ENCODE data around the gene FOLR3.
A peak's percentile ranks its signal among the peaks of the same experiment; 100 is the strongest.
"Not testable (repeated sequence)": the region's sequence is repeated elsewhere in the genome, so short reads cannot be mapped to it uniquely, and the experiment has no call there.

The FOLR3 gene

GRCh38 chr11:72135473-72135872 lies at the start of gene FOLR3:
Gene FOLR3, plus strand, starts transcription at chr11:72135725. Its CDS starts 228 bp downstream, at chr11:72135953.
- not testable (repeated sequence) for DNase-seq

DNA sequence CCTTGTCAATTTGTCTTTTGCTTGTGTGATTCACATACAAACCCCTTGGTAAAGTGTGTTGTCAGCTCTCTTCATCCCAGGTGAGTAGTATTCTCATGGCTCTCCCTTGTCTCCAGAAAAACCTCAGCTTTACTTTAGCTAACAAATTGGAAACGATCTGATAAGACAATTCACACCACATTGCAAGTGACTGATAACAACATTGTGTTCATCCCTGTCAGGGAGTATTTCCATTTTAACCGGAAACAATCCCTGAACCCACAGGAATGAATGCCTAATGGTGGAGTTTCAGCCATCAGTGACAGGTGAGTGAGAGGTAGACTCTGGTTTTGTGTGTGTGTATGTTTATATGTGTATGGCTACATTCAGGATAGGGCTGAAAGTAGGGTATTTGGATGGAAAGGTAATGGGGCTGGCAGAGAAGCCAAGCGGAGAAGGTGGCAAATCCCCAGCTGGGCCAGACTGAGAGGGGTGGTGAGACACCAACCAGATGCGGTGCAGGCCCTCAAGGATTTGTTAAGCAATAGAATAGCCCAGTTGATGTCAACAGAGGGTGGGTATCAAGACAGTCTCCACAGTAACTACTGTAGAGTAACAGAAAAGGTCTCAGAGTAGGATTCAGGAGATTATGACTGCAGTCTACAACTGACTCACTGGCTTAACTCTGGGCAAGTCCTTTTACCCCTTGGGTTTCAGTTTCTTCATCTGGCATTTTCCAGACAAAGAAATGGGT lies 47.3 kb upstream of the FOLR3 start:
- DNase-seq = no peak

GRCh38 chr11:72091292-72091691 lies 44.2 kb upstream of the FOLR3 start:
- peak; percentile 61 for DNase-seq

GRCh38 chr11:72098741-72099140 lies 36.8 kb upstream of the FOLR3 start:
- no peak for DNase-seq

GRCh38 chr11:72100009-72100408 lies 35.5 kb upstream of the FOLR3 start:
- DNase-seq = no peak

DNA sequence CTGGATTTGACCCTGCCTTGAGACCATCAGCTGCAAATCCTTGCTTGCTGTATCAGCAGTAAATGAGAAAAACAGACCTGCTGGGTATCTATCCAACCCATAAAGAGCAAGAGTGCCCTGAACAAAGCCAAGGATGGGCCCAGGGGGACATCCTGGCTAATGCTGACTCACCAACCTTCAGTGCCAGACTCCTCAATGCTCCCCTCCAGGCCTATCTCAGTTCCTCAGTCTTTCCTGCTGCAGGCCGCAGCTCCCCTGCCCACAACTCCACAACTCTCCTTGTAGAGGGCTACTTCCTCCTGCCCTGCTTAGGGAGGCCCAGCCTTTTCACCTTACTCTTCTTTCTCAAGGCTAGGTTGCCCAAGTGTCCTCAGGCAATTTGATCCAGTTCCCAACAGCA lies 35.1 kb upstream of the FOLR3 start:
- no peak for DNase-seq

DNA sequence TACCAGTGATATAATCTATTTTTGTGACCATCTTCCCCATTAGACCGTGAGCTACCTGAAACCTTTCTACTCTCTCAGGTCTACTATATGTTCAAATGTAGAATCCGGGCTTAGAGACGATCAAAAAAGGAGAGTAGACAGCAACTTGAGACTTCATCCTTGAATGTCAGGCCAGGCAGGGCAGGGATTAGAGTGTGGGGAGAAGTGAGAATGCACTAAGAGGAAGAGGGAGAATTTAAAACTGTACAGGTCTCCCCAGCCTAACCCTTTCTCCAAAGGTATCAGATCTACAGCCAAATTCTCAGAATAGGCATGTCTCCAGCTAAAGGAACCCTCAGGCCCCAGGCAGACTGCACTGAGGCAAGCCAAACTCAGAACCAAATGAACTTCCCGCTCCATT lies 33.4 kb upstream of the FOLR3 start:
- no peak for DNase-seq

DNA sequence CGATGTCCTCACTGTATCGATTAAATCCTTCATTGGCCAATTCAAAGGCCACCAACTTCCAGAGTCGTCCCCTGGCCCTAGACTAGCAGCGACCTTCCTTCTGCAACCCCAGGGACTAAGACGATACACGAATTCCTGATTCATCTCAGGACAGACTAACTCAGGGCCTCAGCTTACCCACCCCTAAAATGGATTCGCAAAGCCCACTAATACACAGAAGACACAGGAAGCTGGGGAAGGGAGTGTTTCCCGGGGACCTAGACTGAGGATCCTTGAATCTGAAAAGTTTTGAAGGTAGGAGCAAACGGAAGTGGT lies 32.9 kb upstream of the FOLR3 start:
- DNase-seq = no peak

DNA sequence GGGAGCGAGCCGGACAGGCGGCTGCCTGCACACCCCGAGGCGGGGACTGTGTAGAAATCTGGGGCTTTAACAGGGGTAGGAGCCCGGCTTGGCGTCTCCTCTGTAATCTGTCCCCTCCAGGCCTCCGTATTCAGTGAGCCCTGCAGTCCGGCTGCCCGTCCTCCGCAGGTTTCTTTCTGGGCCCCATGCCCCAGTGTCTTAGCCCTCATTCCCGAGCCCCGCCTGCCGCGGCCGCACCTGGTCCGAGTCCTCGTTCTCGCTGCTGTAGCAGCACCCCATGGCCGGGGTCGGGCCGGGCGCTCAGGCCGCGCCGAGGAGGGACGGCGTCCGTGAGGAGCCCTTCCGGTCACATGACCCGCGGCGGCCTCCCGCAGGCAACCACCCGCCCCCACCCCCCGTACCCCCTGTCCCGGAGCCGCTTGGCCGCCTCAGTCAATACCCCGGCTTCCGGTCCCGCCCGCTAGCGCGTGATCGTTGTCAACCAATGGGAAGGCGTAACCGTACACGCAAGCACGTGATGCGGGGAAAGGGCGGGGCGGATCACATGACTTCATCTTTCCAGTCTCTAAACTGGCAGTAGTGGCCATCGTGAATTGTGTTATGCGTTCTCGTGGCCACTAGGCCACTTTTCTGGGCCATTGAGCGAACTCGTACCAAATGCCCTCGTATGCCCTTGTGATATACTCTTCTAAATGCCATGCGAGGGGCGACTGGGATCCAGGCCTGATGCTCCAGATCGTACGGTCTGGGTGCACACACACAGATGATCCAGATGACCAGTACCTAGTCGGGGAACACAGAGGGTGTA lies 32.4 kb upstream of the FOLR3 start, which contains the start of gene LAMTOR1:
LAMTOR1 (minus strand) TSS at position 352 of the 808 bp plus-strand sequence; CDS start at position 279, 73 bp downstream.
- peak; percentile 99 for DNase-seq

GRCh38 chr11:72103754-72104167 lies 31.8 kb upstream of the FOLR3 start:
- DNase-seq = no peak

DNA sequence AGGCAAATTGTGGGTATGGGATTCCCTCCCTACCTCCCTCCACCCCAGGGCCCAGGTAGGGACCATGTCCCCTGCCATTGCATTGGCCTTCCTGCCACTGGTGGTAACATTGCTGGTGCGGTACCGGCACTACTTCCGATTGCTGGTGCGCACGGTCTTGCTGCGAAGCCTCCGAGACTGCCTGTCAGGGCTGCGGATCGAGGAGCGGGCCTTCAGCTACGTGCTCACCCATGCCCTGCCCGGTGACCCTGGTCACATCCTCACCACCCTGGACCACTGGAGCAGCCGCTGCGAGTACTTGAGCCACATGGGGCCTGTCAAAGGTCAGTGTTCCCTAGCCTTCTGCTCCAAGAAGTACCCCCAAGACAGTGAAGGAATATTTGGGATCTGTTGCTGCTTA lies 29.6 kb upstream of the FOLR3 start, which contains the start of gene TOMT:
TOMT (plus strand) TSS at position 37 of the 400 bp plus-strand sequence; CDS start at position 65, 28 bp downstream.
- no peak for DNase-seq

- DNase-seq = no peak
Observed at GRCh38 chr11:72111300-72112142, 24.0 kb upstream of the FOLR3 start.

DNA sequence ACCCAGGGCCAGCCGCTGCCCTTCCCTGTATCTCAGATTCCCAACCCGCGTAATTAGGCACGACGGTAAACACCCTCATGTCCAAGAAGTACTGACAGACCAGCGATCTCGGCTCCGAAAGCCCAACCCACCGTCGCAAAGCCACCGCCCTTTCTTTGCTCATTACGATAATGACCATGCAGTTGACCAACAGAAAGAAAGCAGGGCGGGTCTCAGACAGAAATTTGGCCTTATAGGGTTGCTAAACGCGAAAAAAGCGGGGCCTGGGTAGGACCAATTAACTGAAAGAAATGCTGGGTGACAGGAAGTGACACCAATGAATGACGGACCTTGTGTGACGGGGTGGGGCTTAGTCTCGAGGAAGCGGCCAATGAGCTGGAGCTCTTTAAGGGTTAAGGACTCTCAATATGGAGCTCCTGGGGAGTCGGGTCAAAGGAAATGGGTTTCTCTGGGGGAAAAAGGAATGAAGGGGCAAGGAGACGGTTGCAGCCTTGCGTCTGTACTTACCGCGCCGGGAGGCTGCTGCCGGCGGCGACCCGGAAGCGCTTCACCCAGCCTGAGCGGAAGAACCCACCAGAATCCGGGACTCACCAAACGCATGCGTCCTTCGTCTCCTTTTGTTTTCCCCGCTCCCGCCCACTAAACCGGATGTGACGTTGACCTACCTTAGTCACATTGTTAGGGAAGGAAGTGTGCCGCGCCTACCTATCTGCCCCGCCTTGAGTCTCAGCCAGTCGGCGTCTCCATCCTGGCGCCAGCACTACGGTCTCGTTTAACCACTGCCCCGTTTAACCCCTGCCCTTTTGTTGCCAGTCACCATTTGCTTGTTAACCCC lies 23.2 kb upstream of the FOLR3 start, which contains the start of gene ANAPC15:
ANAPC15 (minus strand) TSS at position 553 of the 835 bp plus-strand sequence. CDS start 1,419 bp downstream, outside the sequence.
- DNase-seq = peak; percentile 100

DNA sequence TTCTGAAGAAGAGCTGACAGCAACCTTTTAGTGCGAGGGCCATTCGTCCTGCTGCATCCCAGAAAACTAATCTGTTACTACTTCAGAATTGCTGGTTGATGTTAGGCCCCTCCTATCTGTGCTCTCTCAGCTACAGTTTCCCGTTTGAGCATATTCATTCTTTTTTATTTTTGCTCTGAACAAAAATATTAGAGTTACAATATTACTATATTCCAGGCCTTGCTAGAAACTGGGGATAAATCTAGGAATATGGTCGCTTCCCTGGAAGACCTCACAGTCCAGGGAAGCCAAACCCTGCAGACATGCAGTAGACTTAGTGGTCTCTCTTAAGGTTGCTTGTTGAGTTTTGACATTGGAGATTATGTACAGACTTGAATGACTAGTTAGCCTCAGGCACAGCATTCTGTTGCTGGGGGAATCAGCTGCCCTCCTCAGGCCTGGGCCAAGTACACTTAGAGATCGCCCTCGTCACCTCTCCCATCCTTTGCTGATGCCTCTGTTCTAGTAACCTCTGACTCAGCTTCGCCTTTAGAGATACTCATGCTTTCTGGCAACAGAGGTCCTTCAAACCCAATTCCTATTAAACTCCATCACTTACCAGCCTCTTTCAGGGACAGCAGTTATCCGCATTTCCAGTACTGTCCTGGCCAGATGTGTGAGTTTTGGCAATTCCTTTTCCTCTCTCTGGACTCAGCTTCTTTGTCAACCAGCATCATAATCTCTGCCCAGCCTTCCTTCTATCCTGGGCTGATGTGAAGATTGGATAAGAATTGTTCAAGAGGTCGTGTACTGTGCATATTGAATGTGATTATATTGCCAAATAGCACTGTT lies 22.3 kb upstream of the FOLR3 start:
- no peak for DNase-seq

DNA sequence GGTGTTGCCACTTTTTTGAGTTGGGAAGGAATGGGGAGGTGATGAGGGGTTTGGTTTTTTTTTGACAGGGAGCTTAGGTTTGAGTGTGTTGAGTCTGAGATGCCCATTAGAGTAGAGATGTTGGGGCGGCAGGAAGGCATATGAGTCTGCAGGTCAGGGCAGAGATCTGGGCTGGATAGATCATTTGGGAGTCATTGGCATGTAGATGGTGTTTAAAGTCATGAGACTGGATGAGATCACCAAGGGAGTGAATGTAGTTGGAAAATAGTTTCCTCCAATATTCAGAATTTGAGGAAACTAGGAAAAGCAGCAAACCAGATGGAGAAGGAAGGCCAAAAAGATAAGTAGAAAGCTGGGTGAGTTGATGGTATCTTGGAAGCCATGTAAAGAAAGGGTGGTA lies 21.0 kb upstream of the FOLR3 start:
- no peak for DNase-seq

DNA sequence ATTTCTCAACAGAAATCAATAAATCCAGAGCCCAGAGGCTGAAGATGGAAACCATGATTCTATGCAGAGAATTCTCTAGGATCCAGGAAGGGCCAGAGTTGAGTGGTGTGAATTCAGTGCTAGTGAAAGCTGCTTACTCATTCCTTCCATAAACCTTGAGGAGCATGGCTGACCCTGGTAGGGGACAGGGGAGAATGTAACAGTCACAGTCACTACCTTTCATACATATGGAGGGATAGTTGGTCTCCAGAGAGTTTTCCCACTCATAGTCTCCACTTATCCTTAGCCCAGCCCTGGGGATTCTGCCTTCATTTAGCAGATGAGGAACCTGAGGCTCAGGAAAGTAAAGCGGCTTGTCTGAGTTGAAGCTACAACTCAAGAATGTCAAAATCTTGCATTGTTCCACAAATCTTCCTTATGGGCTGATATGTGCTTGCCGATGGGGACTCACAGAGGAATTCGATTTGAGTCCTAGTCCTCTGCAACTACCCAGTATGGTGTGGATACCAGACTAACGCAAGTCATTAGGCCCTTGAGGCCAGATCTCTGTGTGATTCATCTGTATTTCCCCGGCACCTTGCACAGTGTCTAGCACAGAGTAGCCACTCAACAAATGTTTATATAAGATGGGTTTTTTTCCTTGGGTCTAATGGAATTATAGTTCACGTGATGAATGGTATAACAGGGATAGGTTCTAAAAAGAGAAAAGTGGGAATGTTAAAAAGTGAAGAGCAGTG lies 19.3 kb upstream of the FOLR3 start:
- DNase-seq = no peak

- DNase-seq = no peak
Observed at GRCh38 chr11:72119198-72119597, 16.3 kb upstream of the FOLR3 start.

DNA sequence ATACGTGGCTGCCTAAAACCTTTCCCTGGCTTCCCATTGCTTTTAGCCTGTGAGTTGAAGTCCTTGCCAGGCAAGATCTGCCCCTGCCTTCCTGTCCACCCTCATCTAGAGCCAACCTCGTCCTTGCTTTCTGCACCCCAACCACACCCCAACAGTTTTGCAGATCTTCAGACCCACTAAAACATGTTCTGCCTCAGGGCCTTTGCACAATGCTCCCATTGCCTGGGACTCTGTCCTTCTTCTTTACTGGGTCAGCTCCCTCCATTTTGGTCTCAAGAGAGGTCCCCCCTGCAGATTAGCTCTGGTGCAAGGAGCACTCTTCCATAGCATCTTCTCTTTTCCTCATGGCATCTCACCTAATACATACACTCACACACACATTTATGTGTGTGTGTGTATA lies 14.6 kb upstream of the FOLR3 start:
- DNase-seq = no peak

DNA sequence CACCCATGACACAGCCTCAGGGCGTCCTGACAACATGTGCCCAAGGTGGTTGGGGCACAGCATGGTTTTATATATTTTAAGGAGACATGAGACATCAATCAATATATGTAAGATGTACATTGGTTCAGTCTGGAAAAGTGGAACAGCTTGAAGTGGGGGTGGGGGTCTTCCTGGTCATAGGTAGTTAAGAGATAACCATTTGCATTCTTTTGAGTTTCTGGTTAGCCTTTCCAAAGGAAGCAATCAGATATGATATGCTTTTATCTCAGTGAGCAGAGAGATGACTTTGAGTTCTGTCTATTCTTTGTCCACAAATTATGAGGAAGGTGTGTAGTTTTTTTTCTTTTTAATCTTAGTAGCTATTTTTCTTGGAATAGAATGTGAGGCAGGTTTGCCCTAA lies 12.9 kb upstream of the FOLR3 start:
- DNase-seq = no peak

DNA sequence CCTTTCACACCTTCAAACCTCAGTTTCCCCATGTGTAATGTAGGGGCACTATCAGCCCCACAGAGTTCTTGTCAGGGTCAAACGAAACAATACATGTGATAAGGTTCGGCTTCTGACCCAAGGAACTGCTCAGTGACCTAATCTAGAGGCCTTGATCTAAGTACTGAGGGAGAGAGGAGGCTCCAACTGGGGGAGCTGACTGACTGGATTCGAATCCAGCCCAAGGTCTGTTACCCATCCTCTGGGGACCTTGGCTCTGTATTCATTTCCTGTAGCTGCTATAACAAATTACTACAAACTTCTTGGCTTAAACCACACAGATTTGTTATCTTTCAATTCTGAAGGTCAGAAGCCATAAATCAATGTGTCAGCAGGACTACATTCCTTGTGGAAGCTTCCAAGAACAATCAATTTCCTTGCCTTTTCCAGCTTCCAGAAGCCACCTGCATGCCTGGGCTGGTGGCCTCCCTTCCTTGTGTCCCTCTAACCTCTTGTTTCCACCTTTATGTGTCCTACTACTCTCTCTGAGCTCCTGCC lies 12.3 kb upstream of the FOLR3 start:
- peak; percentile 36 for DNase-seq

Data from fibroblast of upper back skin (primary cell).